ENCODE data around the gene WDR88. TPM values are rescaled to one million over a fixed set of nuclear protein-coding genes. Genes with fewer than 3 reads are reported as not detected.

The WDR88 gene
- total RNA-seq, 1 donor from 2014 or later: not detected

- Histone ChIP-seq H3K36me3 (ENCODE audit: control insufficient read depth, insufficient read depth, low read length) (no peaks in the 10 kb centered on the region), H3K27me3 (ENCODE audit: control insufficient read depth, insufficient read depth, low read length) (no peaks in the 10 kb centered on the region), H3K4me3 (ENCODE audit: low read depth, low read length) (no peak overlapping the region)
- TF ChIP-seq CTCF (IDR thresholded peaks at IDR 0.05; ENCODE audit: insufficient read depth, low read length, poor library complexity, severe bottlenecking): no peak
- no peak for DNase-seq (ENCODE audit: low read depth)
These were observed 35.5 kb downstream of the WDR88 start for GRCh38 chr19:33167438-33167837.

DNA sequence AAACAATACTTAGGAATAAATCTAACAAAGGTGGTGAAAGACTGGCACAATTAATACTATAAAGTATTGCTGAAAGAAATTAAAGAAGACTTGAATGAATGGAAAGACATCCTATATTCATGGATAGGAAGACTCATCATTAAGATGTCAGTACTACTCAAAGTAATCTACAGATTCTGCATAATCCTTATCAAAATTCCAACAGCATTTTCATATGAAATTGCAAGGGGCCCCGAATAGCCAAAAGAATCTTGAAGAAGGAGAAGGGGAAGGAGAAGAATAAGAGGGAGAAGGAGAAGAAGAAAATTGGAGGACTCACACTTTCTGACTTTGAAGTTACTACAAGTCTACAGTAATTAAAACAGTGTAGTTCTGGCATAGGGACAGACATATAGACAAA is 36.6 kb downstream of the WDR88 start:
- no peak overlapping the region for H3K4me3 ChIP-seq (ENCODE audit: low read depth, low read length)
- DNase-seq (ENCODE audit: low read depth): no peak
- no peaks in the 10 kb centered on the region for H3K36me3 ChIP-seq (ENCODE audit: control insufficient read depth, insufficient read depth, low read length)
- no peak for TF ChIP-seq CTCF (IDR thresholded peaks at IDR 0.05; ENCODE audit: insufficient read depth, low read length, poor library complexity, severe bottlenecking)
- no peaks in the 10 kb centered on the region for H3K27me3 ChIP-seq (ENCODE audit: control insufficient read depth, insufficient read depth, low read length)

GRCh38 chr19:33171222-33171795 is 39.4 kb downstream of the WDR88 start:
- no peak for TF ChIP-seq CTCF (IDR thresholded peaks at IDR 0.05; ENCODE audit: insufficient read depth, low read length, poor library complexity, severe bottlenecking)
- DNase-seq (ENCODE audit: low read depth): no peak
- H3K27me3 ChIP-seq (ENCODE audit: control insufficient read depth, insufficient read depth, low read length): no peaks in the 10 kb centered on the region
- H3K4me3 ChIP-seq (ENCODE audit: low read depth, low read length): no peak overlapping the region
- no peaks in the 10 kb centered on the region for H3K36me3 ChIP-seq (ENCODE audit: control insufficient read depth, insufficient read depth, low read length)

GRCh38 chr19:33171916-33172359 is 40.0 kb downstream of the WDR88 start:
- no peak overlapping the region for H3K4me3 ChIP-seq (ENCODE audit: low read depth, low read length)
- no peaks in the 10 kb centered on the region for H3K27me3 ChIP-seq (ENCODE audit: control insufficient read depth, insufficient read depth, low read length)
- H3K36me3 ChIP-seq (ENCODE audit: control insufficient read depth, insufficient read depth, low read length): no peaks in the 10 kb centered on the region
- no peak for TF ChIP-seq CTCF (IDR thresholded peaks at IDR 0.05; ENCODE audit: insufficient read depth, low read length, poor library complexity, severe bottlenecking)
- DNase-seq (ENCODE audit: low read depth): no peak

DNA sequence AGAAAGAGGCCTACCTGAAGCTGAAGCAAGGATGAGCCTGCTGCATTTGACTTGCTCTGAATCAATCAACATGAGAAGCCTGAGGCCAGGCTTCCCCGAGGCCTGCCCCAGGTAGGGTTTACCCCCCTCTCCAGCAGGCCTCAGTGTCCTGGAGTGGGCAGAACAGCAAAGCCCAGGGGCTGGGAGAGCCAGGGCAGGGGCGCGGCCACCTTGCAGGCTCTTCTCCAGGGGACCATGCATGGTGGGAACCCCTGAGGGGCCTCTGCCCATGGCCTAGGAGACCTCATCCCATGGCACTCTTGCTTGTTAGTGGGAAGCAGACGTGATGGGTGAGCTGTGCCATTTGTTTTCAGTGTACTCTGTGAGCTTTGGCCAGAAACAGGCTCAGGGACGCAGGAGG is 42.3 kb downstream of the WDR88 start:
- Histone ChIP-seq H3K4me3 (ENCODE audit: low read depth, low read length) (no peak overlapping the region), H3K27me3 (ENCODE audit: control insufficient read depth, insufficient read depth, low read length) (no peaks in the 10 kb centered on the region), H3K36me3 (ENCODE audit: control insufficient read depth, insufficient read depth, low read length) (no peaks in the 10 kb centered on the region)
- TF ChIP-seq CTCF (IDR thresholded peaks at IDR 0.05; ENCODE audit: insufficient read depth, low read length, poor library complexity, severe bottlenecking): no peak
- DNase-seq (ENCODE audit: low read depth): no peak

DNA sequence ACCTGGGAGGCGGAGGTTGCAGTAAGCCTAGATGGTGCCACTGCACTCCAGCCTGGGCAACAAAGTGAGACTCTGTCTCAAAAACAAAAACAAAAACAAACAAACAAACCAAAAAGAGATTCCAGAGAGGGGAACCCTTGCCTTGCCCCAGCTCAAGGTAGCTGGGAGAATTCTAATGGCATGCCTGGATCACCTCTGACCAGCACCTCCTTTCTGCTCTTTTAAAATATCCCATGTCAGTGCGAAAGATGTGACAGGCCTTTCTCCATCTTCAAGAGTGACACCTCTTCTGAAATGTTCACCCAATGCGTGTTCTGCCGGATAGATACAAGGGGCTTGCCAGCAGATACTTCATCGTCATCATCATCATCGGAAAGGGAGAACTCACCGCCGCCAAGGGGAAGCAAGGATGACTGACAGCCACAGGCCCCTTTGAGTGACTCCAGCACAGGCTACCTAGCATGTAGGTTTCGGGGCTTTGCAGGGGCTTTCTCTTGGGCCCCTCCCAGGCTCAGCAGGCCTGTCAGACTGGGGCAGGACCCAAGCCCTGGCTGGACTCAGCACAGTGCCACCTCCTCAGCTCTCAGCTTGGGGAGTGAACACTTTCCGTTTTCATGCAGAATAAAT is 43.4 kb downstream of the WDR88 start:
- Histone ChIP-seq H3K27me3 (ENCODE audit: control insufficient read depth, insufficient read depth, low read length) (no peaks in the 10 kb centered on the region), H3K36me3 (ENCODE audit: control insufficient read depth, insufficient read depth, low read length) (no peaks in the 10 kb centered on the region), H3K4me3 (ENCODE audit: low read depth, low read length) (no peak overlapping the region)
- TF ChIP-seq CTCF (IDR thresholded peaks at IDR 0.05; ENCODE audit: insufficient read depth, low read length, poor library complexity, severe bottlenecking): no peak
- DNase-seq (ENCODE audit: low read depth): no peak
